Measurements from ENCODE around the gene TSFM.

Gene TSFM

DNA sequence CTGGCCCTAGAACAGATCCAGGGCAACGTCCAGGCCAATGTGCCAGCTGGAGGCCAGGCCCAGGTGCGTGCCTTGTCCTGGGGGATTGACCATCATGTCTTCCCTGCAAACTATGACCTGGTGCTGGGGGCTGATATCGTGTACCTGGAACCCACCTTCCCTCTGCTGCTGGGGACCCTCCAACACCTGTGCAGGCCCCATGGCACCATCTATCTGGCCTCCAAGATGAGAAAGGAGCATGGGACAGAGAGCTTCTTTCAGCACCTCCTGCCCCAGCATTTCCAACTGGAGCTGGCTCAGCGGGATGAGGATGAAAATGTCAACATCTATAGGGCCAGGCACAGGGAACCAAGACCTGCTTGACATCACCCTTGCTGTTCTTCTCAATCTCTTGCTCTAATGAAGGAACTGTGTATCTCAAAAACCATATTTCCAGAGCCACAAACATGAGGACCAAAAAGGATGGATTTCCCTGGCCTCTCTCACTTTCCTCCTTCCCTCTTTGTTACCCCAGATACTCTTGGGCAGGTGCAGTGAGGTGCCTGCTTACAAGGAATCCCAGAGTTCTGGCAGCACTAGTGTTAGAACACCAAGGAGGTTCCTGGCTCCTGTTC, 2.2 kb upstream of the TSFM start:
- no peak for DNase-seq

DNA sequence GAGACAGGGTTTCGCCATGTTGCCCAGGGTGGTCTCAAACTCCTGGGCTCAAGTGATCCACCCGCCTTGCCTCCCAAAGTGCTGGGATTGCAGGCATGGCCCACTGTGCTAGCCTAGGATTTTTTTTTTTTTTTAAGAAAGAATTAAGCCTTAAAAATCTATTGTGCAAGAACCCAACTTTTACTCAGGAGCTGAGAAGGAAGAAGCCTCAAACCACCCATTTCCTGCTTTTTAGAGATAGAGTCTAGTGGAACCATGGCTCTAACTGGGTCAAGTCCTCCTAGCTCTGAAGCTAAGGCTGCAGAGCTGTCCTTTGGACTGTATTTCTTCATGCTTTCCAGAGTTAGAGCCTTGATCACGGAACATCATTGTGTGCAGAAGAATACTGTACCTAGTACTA, 1.3 kb upstream of the TSFM start:
- DNase-seq: no peak

DNA sequence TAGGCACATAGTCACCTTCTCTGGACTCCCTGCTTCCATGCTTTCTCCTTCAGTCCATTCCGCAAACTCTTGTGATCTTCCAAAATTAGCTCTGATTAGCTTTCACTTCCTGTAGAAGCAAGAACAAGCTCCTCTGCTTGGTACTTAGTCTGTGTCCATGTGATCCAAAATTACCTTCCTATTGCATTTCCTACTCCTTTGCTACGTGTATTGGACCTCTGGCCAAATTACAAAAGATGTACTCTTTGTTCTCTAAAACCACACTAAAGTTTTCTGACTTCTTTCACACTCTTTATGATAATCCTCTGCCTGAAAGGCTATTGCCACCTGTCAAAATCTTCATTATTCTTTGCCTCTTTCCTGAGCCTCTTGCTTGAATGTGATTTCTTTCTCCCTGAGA, 786 bp upstream of the TSFM start:
- DNase-seq: no peak

DNA sequence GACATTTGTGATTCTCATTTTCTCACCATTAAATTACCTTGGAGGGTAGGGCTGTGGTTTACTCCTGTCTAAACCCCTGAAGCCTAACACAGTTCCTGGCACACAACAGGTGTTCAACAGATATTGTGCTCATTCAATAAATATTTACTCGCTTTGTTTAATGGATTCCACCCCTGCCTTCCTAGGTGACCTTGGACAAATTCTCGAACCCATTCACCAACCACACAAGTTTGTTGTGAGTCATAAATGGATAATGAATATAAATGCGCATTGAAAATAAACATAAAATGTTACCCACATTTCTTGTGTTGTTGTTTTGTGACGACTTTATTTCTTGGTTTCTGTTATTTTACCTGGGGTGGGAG, 362 bp upstream of the TSFM start:
- no peak for DNase-seq

DNA sequence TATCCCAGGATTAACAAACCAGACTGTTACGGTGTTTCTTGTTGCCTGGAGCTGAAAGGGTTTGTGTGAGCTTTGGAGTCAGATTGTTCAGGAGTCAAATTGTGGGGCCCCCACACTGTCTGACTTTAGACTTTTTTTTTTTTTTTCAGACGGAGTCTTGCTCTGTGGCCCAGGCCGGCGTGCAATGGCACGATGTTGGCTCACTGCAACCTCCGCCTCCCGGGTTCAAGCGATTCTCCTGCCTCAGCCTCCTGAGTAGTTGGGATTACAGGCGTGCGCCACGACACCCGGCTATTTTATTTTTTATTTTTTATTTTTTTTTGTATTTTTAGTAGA, 847 bp downstream of the TSFM start:
- no peak for DNase-seq

DNA sequence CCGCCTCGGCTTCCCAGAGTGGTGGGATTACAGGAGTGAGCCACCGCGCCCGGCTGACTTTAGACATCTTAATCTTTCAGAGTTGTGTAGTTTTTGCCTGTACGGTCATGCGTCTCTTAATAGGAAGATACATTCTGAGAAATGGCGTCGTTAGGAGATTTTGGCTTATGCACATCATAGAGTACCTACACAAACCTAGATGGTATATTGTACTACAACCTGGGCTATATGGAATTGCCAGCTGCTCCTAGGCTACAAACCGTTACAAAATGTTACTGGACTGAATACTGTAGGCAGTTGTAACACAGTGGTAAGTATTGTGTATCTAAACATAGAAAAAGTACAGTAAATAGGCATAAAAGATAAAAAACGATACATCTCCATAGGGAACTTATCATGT, 1.3 kb downstream of the TSFM start:
- no peak for DNase-seq

DNA sequence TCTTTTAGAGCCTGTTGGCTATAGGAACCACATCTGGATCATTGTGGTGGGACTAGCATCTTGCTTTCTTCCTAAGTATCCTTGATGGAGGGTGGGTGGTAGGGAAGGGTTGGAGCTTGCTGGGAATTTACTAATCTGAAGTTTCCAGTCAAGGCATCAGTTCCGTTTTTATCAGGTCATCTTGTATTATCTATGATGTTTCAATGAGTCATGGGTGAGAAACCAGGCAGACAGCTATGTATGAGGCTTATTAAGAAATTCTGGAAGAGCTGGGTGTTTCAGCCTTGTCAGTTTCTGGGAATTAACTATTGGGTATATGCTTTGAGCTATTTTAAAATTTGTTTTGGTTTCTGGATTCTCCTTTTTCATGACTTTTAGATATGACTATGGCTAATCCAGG, 11.3 kb downstream of the TSFM start:
- DNase-seq: no peak

DNA sequence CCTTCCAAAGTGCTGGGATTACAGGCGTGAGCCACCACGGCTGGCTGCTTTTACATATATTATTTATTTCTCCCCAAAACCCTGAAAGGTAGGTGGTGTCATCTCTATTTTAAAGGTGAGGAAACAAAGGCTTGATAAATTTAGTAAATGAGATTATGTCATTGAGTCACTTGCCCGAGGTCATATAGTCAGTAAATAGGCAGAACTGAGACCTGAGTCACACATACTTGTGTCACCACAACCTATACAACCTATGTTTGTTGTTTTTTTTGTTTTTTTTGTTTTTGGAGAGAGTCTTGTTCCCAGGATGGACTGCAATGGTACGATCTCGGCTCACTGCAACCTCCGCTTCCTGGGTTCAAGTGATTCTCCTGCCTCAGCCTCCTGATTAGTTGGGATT, 12.8 kb downstream of the TSFM start:
- no peak for DNase-seq

DNA sequence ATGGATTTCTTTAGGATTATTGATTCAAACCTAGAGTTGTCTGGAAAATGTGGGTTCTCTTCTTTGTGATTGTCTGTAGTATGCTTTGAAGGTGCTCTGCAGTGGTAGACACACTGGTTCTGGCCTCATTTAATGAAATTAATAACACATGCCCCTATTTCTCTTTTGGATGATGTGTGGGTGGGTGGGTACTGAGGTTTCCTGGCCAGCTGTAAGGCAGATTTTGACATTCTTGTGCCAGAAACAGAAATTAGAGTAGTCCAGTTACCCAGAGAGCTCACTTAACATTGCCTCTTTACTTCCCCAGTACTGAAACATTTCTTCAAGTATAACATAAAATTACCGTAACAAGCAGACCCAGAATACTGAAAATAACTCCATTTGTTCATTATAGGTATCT, 14.4 kb downstream of the TSFM start:
- no peak for DNase-seq

DNA sequence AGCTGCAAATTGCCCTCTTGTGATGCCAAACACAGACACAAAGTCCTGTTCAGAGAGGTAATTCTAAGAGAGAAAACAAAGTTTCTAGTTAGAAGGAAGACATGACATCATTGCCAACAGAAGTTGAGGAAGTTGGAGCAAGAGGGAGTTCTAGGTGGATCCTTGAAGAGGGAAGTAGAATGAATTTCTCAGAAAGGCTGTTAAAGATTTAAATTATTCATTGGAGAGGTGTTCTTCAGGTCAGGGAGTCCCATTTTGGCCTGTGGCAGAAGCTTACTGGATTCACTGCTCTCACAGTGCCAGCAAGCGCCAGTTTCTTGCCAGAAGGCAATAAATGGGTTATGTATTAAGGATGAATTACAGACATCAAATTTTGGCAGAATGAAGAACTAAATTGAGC, 15.3 kb downstream of the TSFM start:
- DNase-seq: no peak

DNA sequence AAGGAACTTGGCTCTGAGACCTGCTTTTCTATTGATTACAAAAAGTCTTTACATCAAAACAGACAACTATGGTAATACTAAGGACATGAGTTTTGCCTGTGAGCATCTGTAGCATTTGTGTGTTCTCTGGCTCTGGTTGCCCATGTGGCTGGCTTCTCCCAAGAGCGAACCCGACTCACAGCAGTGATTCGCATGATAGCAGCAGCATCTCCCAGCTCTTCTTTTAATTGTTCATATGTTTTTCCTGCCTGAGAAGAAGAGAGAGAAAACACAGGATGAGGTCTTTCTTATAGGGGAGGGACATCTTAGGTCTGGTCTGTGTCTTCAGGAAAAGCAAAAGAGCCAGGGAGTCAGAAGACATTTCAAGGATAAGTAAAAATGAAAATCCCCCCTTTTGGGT, 18.4 kb downstream of the TSFM start:
- DNase-seq: no peak

DNA sequence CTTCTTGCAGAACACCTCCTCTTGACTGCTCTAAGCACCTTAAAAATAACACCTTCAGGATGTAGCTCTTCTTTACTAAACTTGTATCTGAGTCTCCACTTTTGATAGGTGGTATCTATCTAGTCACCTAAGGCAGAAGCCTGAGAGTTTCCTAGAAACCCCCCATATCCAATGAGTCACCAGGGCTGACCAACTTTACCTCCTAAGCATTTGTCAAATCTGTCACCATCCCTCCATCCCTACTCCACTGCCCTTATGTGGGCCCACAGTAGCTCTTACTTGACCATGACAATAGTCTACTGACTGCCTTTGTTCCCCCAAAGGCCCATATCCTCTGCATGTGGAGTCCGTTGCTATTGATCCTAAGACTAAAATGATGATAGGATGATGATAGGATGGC, 20.0 kb downstream of the TSFM start:
- no peak for DNase-seq

DNA sequence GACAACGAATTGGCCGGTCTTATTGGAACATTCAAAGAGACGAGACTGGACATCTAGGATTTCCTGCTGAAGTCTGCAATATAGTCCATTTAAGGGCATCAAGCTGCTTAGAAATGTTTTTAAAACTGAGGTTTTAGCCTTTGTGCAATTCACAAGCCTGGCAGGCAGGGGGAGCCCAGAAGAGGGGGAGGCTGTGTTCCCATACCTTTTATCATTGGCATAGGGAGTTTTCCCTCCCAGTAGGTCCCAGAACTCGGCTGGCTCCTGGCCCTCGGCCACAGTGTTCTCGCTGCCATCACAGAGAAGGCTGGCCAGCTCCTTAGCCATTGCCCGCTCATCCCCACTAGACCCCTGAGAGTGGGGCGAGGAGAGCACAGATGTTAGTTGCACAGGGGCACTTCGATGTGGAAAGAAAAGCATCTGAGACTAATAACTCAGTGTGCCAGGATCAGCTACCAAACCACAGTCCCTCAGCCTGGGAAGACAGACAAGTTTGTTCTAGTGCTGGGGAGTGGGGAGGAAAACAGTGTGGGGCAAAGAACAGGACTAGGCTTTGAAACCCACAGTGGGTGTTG, 20.8 kb downstream of the TSFM start:
- peak in 4 of 14 donors; percentile 1 to 61 (median 14) for DNase-seq

DNA sequence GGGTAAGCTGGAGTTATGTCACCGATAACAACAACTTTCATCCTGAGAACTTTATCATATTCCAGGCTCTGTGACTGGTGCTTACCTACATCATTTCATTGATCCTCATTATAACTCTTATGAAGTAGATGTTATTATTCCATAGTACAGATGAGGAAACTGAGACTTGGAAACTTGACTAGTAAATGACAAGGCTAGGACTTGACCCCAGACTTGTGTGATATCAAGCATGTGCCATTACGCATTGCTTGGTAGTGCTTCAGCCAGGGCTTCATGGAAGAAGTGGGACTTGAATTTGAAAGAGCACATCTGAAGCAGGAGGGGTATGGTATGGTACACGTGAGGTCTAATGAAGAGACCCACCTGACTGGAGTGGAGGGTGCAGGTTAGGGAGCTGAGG, 24.1 kb downstream of the TSFM start:
- no peak for DNase-seq

DNA sequence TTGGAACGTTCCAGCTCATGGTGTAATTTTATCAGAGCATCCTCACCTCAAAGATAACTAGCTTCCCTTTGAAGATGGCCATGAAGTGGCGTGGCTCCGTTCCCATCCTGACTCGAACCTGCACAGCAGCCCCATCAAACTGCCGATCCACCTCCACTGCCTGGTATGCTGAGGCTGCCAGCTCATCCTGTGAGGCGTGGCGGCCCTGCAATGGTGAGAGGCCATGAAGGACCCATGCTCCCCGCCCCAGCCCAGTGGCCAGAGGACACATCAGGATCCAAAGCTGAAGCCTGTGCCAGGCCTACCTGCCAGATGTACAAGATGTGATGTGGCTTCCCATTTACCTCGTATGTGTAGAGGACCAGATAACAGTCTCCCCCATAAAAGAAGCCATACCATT, 24.7 kb downstream of the TSFM start:
- DNase-seq: no peak

DNA sequence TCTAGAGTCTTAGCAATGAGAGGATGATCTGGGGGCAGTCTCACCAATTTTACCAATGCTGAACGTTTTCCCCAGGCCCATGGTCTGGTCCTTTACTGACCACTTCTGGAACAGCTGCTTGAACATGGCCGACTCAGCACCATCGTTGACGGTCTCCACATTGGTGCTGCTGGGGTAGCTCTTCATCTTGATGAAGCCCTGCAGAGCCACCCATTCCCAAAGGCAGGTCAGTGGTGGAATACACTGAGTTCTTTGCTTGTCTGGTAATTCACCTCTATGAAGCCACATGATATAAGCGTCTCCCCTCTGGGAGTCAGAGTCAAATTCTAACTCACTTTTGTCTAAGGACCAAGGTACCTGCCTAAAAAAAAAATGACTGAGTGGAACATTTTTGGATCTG, 25.8 kb downstream of the TSFM start:
- no peak for DNase-seq

DNA sequence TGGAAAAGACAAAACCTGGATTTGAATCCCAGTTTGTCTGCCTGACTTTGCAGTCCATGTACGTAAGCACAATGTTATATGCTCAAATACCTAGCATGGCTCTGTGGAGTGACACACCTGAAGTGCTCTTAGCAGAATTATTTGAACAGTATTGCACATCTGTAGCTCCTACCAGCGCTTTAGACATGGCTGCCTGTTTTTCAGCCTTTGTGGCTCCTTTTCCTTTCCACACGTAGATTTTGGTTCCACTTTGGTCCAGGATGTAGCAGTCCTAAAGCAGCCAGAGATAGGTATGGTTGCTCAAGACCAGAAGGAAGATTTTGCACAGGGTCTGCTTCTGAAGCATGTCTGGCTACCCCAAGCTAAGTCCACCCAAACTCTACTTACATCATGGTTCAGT, 26.8 kb downstream of the TSFM start:
- DNase-seq: no peak

DNA sequence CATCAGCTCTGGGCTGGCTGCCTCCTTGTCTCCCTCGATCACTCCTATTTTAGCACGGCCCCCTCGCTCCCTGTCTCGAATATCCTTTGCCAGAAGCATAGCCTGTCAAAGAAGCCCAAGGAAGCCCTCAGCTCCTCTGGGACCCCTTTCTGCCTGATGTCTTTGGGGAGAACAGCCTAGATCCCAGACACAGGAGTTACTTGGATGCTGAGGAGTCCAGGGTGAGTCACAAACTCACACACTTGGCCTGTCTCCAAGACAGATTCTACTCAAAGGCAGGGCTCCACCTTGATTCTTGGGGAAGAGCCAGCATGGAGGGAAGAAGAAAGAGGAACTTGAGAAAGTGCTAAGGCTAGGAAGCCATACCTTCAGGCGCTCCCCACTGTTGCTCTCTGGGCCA, 27.9 kb downstream of the TSFM start:
- DNase-seq: no peak

DNA sequence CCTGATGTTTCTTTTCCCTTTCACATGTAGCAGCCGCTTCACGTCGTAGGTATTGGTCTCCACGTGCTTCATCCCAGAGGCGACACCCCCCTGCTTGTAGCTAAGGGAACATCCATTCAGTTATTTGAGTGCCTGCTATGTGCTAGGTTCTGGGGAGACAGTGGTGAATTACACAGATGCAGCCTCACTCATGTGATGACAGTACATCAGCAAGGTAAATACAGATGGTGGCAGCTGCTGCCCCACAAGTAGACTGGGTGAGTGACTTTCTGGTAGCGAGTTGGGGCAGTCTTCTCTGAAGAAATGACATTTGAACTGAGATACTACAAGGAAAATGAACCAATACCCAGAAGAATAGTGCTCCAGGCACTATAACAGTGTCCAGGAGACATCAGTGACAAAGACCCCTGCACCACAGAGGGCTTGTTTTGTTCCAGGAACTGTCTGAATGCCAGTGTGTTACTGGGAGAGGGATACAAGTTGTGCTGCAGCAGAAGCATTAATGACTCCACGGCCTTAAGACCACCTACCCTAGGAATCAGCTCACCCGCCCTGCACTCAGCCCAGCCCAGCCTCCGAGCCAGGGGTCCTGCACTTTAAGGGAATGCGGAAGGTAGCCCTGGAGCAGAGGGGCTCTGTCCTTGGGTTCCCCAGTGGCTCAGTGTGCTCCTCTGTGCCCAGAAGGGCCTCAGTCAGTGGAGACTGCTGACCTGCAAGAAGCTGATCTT, 28.6 kb downstream of the TSFM start:
- DNase-seq: no peak

DNA sequence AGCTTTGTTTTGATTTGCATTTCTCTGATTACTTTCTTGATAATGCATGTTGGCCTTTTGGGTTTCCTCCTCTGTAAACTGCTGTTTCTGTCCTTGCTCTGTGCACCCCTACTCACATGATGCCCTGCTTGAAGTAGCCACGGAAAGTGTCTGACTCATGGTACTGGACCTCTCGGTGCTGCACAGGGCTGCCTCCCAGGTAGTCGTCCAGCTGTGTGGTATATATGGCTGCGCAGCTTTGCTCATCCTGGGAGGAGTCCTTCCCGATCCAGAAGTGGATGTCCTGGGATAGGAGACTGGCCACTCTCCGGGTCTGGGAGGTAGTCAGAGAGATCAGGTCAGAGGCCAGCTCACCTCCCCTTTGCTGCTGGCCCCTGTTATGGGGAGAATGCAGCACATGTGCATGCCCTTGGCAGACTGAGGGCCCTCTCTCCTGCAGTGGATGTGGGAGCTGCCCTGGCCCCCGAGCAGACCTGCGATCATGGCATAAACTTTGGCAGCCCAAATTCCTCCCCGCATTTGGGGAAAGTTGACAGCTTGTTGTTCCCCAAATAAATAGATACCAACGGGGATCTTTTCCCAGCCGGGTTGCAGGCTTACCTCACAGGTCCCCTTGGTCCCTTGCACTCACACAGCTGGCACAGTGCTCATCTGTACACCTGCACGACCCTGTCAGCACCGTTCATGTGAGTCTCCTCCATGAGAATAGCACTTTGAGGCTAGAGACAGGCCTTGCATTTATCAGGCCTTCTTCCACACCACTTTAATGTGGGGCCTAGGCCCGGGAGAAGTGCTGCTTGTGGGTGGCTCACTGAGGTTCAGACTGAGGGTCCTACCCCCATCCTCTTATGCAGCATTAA, 30.8 kb downstream of the TSFM start:
- no peak for DNase-seq

DNA sequence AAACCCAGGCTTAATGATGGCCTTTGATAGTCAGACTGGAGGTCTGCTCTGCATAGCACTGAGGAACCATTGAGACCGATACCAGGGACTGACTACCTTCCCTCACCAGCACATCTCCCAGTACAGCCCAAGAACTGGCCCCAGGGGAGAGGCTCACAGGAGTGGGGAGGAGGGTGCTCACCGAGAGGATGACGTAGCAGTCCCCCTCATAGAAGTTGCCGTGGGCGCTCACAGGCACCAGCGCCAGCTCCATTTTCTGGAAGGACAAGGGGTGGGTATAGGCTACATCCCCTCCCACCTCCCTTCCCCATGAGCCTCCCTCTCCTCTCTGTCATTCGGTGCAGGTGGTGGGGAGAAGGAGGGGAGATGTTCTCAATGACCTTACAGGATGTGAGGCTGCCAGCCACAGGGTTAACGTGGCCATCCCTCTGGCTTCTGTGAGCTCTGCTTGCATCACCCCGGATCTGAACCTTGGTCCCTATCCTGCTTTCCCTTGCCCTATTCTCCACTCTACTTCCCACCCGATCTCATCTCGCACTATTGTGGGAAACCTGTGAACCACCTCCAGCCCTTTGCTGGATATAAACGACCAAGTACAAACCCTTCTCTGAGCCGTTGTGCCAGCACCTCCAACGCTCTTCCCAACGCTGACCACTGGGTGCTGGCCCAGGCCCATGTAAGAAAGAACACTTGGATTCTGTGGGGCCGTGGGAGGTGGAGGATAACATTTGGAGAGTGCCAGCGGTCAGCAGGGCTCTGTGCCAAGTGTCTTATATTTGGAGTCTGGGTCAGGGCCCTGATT, 31.6 kb downstream of the TSFM start:
- no peak for DNase-seq

DNA sequence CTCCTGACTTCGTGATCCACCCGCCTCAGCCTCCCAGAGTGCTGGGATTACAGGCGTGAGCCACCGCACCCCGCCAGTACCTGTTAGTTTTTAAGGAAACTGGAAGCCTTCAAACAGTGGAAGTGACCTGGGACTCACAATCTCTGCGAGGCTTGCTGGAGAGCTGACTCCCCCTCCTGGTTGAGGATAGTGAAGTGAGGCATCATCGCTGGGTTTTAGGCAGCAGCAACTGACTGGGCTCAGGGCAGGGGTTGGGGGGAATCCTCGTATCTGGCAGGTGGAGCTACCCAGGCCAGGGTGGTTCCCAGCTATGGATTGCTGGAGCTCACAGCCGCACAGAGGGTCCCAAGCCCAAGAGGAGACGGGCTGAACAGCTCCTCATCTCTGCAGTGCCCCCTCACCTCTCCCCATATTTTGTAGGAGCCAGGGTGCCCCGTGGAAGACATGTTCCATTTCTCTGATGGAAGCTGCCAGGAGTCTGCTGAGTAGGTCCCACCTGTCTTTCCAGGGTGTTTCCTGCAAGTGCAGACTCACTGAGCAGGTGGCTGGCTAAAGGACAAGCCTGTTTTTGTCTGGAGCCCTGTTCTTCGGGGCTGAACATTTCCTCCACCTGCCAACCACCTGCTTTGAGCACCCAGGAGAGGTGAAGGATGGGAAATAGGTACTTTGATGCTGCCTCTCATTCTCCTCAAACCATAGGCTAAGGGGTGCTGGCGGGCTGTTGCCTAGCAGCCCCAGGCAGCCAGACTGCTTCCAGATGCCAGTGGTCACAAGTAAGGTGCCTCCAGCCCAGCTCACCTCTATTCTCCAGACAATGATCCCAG, 32.8 kb downstream of the TSFM start:
- DNase-seq: peak in 1 of 14 donors; percentile 46
